Activated CD4-positive, alpha-beta memory T cell treated with anti-CD3 and anti-CD28 coated beads for 36 hours (primary cell): Measurements from ENCODE around the gene FGGY. TPM values are rescaled to one million over a fixed set of nuclear protein-coding genes. Genes with fewer than 3 reads are reported as not detected.

Experiments used
- CTCF ChIA-PET: fragments of 350-600 bp; sonication (Branson Sonifier 250); formaldehyde crosslinking; loops from one replicate; lab custom pipeline; 2021; ENCODE audit warnings: antibody characterized with exemption, inconsistent platforms; lab: Charles Lee
- POLR2A ChIA-PET: fragments of 350-600 bp; sonication (Branson Sonifier 250); formaldehyde crosslinking; loops from one replicate; lab custom pipeline; 2021; ENCODE audit warnings: antibody characterized with exemption; lab: Charles Lee
- DNase-seq: peaks from one replicate; pipeline ENCODE4 v3.0.0-alpha.2; 2020
- H3K27ac Mint-ChIP-seq: one replicate; pipeline ENCODE4 v1.8.0; 2021; ENCODE audit warnings: mixed read lengths
- H3K27me3 Mint-ChIP-seq: one replicate; pipeline ENCODE4 v1.8.0; 2021; ENCODE audit warnings: mixed read lengths
- H3K36me3 Mint-ChIP-seq: one replicate; pipeline ENCODE4 v1.8.0; 2021; ENCODE audit warnings: mixed read lengths
- H3K4me1 Mint-ChIP-seq: one replicate; pipeline ENCODE4 v1.8.0; 2021; ENCODE audit warnings: low read depth, mixed read lengths
- H3K4me3 Mint-ChIP-seq: one replicate; pipeline ENCODE4 v1.8.0; 2021; ENCODE audit warnings: mild to moderate bottlenecking, mixed read lengths
- H3K9me3 Mint-ChIP-seq: one replicate; pipeline ENCODE4 v1.8.0; 2021; ENCODE audit warnings: mixed read lengths
- intact Hi-C: fragments of 100-400 bp; cut with micrococcal nuclease; formaldehyde crosslinking; loops from one replicate; pipeline ENCODE4 v1.15.1; 2023
- total RNA-seq, 2 experiments: library from RNA; stranded (reverse); gene quantifications; one replicate each; pipeline ENCODE4 v1.2.3, GENCODE V29; 2021

FGGY gene
- total RNA-seq, 2 experiments from 2014 or later: 10.2 TPM

DNA sequence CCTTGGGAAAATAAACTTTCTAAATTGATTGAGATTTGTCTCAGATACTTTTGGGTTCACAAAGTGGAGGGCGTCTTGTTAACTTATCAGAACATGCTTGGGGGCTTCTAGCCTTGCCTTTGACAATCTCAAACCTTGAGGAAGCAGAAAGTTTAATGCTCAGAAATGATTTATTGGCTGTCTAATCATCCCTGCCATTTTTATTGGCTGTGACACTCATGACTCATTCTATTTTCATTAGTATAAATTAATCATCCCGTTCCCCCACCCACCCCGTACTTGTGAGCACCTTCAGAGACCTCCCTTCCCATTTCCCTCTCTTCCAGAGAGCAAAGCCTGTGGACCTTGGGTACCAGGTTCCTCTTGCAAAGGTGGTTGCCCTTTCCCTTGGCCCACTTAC lies 87.1 kb downstream of the FGGY start:
- intact Hi-C loops: no loop called here

DNA sequence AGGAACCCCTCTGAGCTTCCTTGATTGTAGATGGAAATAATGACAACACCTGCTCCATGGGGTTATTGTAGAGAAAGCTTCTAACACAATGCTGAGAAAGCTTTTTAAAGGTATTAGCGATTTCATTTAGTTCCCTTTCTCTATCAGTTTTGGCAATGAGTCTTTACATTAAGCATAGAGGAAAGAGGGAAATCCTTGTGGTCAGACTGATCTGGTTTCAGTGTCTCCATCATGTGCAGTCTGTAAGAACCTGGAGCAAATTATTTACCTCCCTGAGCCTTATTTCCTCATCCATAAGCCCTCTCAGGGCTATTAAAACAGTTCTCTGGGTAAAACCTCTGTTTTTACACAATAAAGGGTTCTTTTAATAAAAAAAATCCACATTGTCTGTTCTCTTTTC lies 87.5 kb downstream of the FGGY start:
- H3K4me3 Mint-ChIP-seq: no peak overlapping the region
- no peak for DNase-seq
- POLR2A ChIA-PET: no interaction called here
- intact Hi-C loops: no loop called here
- peaks cover 2% of the 10 kb centered on the region for H3K9me3 Mint-ChIP-seq
- H3K27me3 Mint-ChIP-seq: no peaks in the 10 kb centered on the region
- H3K27ac Mint-ChIP-seq: no peak overlapping the region
- no peaks in the 10 kb centered on the region for H3K4me1 Mint-ChIP-seq
- CTCF ChIA-PET: no interaction called here
- peaks cover 3% of the 10 kb centered on the region for H3K36me3 Mint-ChIP-seq

More for the DNA sequence above, 87.1 kb downstream of the FGGY start:
- no peak overlapping the region for H3K27ac Mint-ChIP-seq
- H3K4me3 Mint-ChIP-seq: no peak overlapping the region
- no peak for DNase-seq
- POLR2A ChIA-PET: no interaction called here
- CTCF ChIA-PET: no interaction called here
- H3K36me3 Mint-ChIP-seq: peaks cover 3% of the 10 kb centered on the region
- H3K9me3 Mint-ChIP-seq: peaks cover 2% of the 10 kb centered on the region
- no peaks in the 10 kb centered on the region for H3K27me3 Mint-ChIP-seq
- no peaks in the 10 kb centered on the region for H3K4me1 Mint-ChIP-seq

DNA sequence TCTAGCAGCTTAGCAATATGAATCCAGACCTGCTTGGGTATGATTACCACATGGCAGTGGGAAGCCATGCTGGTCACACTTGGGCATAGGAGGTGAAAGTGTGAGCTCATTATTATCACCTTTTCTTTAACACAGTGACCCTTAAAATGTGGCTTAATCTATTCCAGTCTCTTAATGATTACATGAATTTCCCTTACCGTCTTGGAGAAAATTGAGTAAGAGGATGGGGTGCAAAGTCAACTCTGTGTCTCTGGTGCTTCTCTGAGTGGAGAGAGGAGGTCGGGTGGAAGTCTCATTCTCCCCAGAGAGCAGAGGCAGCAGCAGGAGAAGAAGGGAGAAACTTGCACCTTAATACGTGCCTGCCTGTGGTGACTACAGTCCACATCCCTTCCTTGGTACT lies 91.3 kb downstream of the FGGY start:
- ChIA-PET CTCF (no interaction called here), POLR2A (no interaction called here)
- no peak overlapping the region for H3K4me3 Mint-ChIP-seq
- H3K27ac Mint-ChIP-seq: no peak overlapping the region
- no peak for DNase-seq
- peaks cover 2% of the 10 kb centered on the region for H3K4me1 Mint-ChIP-seq
- intact Hi-C loops: no loop called here
- H3K36me3 Mint-ChIP-seq: no peaks in the 10 kb centered on the region
- H3K9me3 Mint-ChIP-seq: no peaks in the 10 kb centered on the region
- no peaks in the 10 kb centered on the region for H3K27me3 Mint-ChIP-seq

DNA sequence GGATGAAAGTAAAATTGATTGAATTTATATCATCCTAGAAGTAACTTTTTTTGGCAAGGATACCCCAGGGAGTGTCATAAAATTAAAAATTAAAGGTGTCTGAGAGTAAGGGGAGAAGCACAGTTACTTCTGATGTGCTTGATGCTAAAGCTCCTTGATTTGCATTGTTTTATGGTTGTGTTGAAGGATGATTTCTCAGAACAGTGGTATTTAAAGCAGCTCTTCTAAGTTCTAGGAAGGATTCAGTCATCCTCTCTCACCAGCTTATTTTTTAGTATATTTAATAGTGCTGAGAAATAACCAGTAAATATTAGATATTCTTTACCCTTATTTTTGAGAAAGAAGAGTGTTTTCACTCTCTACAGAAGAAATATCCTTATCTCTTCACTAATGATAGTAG lies 93.0 kb downstream of the FGGY start:
- ChIA-PET POLR2A (no interaction called here), CTCF (no interaction called here)
- Mint-ChIP-seq H3K36me3 (no peaks in the 10 kb centered on the region), H3K27ac (no peak overlapping the region), H3K9me3 (no peaks in the 10 kb centered on the region), H3K27me3 (no peaks in the 10 kb centered on the region), H3K4me1 (peaks cover 2% of the 10 kb centered on the region), H3K4me3 (no peak overlapping the region)
- DNase-seq: no peak
- intact Hi-C loops: no loop called here

DNA sequence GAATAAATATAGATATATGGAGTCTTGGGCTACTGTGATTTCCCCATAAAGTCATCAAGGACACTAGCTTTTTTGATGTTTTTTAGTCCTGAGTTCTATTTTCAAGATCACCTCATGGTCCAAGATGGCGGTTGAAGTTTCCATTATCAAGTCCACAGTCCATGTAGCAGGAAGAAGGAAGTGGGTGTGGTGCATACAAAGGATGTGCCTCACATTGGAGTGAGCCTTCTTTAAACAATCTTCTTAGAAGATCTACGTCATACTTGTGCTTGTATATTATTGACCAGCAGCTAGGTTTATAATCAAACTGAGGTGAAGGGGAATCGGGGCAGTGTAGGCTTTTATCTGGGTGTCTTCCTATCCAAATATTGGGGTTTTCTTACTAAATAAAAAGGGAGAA lies 93.4 kb downstream of the FGGY start:
- intact Hi-C loops: no loop called here
- DNase-seq: no peak
- H3K4me3 Mint-ChIP-seq: no peak overlapping the region
- POLR2A ChIA-PET: no interaction called here
- no peaks in the 10 kb centered on the region for H3K36me3 Mint-ChIP-seq
- CTCF ChIA-PET: no interaction called here
- H3K9me3 Mint-ChIP-seq: no peaks in the 10 kb centered on the region
- peaks cover 2% of the 10 kb centered on the region for H3K4me1 Mint-ChIP-seq
- H3K27me3 Mint-ChIP-seq: no peaks in the 10 kb centered on the region
- H3K27ac Mint-ChIP-seq: no peak overlapping the region

DNA sequence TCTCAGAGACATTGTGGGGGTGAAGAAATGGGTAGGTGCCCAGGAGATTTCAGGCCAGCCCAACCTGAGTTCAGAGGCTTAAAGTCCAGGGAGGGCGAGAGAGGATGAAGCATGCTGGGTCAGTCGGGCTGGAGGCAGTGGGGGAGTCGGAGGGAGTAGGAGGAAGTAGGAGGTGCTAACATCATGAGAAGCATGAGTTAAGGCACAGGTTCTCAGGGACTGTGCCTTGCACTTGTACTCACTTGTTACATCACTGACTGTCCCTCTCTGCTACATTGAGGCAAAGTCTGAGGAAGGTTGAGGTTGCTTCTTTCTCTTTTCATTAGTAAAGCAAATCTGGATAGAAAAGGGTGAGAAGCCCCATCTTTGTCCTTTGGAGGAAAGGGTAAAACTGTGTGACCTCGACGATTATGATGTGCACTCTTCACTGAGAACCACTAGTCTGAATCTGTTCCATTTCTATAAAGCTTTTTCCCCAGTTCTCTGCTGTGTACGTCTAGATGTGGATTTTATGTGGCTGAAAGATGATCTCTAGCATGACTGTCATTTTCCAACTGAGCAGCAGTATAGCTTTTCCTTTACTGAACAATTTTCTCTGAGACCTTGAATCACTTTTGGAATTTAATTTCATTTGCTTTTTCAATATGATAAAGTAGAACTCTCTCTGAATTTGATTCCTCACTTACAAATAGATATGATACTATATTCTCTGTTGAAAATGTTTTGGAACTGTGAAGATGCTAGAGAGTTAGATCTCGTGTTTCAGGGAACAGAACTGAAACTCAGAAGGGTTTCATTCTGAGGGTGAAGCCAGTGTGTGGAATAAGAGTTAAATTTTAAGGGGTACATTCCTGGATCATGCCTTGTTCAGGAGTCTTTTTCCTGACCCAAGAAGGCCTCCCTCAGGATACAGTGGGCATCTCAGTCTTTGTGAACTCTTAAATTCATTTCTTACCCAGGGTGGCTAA lies 94.6 kb downstream of the FGGY start:
- ChIA-PET CTCF (no interaction called here), POLR2A (no interaction called here)
- Mint-ChIP-seq H3K4me1 (peaks cover 2% of the 10 kb centered on the region), H3K27me3 (no peaks in the 10 kb centered on the region), H3K9me3 (no peaks in the 10 kb centered on the region), H3K27ac (no peak overlapping the region), H3K36me3 (no peaks in the 10 kb centered on the region), H3K4me3 (no peak overlapping the region)
- no peak for DNase-seq
- intact Hi-C loops: no loop called here

DNA sequence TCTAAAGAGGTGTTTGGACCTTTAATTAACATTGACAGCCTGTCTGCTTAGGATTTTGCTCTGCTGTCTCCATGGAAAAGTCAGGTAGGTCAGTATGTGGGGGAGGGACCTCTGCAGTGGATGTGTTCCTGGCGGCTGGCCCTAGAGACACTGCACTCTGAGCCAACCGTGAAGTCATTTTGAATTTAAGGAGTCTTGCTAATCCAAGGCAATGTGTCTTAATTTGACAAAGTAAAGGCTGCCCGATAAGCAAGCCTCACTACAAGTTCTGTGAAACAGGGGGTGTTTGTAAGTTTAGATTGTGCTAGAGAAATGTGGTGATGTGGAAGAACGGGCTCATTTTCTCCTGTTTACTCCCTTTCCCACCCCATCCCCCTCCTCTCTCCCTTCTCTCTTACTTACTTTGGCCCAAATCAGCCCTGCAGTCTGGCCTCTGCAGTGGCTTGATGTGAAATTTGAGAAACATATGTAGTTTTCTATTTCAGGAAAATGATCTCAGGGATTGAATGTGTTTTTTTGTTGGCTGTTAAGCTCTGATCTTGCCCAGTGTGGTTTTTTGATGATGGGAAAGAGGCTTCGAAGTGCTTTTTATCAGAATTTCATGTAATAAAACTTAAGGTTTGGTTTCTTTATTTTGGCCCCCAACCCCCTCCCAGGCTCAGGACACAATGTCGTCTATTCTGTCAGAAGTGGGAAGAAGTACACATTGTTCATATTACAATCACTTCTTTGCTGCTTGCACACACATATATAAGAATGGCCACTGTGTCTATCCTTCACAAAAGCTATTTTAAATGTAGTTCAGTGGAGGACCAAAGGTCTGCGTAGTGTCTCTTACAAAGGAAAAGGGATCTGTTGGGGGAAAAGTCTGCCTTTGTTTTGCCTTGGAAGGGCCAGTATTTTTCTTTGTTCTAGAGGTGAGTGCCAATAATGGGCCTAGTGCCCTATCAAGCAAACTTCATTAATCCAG lies 96.6 kb downstream of the FGGY start:
- Mint-ChIP-seq H3K27me3 (no peaks in the 10 kb centered on the region), H3K9me3 (no peaks in the 10 kb centered on the region), H3K27ac (no peak overlapping the region), H3K36me3 (no peaks in the 10 kb centered on the region), H3K4me1 (peaks cover 2% of the 10 kb centered on the region), H3K4me3 (no peak overlapping the region)
- CTCF ChIA-PET: no interaction called here
- intact Hi-C loops: no loop called here
- no peak for DNase-seq
- POLR2A ChIA-PET: no interaction called here

DNA sequence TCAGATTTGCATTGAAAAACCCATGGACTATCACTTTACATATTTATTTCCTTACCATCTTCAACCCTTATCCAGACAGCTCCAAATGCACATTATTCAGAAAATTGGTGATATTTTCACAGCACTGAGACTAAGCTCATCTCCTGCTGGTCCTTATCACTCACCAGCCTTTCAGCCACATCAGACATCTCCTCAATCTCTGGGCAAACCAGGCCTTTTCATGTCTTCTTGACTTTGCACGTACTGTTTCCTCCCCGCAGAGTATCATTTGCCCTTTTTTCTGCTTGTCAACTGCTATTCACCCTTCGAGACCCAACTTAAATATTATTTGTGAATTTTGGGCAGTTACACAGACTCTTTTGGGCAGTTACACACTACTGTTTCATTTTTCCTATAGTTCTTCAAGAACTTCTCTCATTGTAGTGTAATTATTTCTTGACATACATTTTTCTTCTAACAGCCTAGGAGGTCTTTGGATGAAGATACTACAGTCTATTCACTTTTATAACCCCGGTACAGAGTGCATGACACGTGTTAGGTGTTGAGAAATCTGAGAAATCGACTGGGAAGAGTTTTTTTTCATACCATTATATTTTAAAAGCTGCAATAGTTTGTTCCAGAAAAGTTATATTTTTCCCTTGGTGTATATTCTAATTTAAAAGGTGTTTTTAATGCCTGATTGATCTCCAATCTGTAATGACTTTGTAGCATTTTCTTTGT lies 98.0 kb downstream of the FGGY start:
- intact Hi-C loops: no loop called here
- ChIA-PET CTCF (no interaction called here), POLR2A (no interaction called here)

DNA sequence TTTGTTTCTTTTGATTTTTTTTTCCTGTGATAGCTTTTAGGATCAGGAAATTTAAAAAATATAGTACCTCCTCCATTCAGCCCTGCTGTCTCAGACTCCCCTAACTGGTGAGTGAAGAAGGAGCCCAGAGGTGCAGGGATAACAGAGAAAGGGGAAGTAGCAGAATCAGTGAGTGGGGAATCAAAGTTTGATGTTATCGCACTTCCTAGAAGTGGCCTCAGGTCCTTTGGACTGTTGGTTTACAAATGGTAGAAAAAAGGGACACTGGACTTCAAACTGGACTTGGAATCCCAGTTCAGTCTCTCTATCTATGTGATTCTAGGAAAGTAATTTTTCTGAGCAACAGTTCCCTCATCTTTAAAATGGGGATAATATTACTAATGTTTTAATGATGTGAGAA lies 99.5 kb downstream of the FGGY start:
- ChIA-PET POLR2A (no interaction called here), CTCF (no interaction called here)
- H3K4me3 Mint-ChIP-seq: no peak overlapping the region
- no peak for DNase-seq
- H3K4me1 Mint-ChIP-seq: peaks cover 2% of the 10 kb centered on the region
- H3K27me3 Mint-ChIP-seq: no peaks in the 10 kb centered on the region
- no peaks in the 10 kb centered on the region for H3K36me3 Mint-ChIP-seq
- no peak overlapping the region for H3K27ac Mint-ChIP-seq
- no peaks in the 10 kb centered on the region for H3K9me3 Mint-ChIP-seq
- intact Hi-C loops: no loop called here

More for the DNA sequence above, 98.0 kb downstream of the FGGY start:
- Mint-ChIP-seq H3K36me3 (no peaks in the 10 kb centered on the region), H3K9me3 (no peaks in the 10 kb centered on the region), H3K27me3 (no peaks in the 10 kb centered on the region), H3K4me1 (peaks cover 2% of the 10 kb centered on the region), H3K27ac (no peak overlapping the region), H3K4me3 (no peak overlapping the region)
- no peak for DNase-seq

DNA sequence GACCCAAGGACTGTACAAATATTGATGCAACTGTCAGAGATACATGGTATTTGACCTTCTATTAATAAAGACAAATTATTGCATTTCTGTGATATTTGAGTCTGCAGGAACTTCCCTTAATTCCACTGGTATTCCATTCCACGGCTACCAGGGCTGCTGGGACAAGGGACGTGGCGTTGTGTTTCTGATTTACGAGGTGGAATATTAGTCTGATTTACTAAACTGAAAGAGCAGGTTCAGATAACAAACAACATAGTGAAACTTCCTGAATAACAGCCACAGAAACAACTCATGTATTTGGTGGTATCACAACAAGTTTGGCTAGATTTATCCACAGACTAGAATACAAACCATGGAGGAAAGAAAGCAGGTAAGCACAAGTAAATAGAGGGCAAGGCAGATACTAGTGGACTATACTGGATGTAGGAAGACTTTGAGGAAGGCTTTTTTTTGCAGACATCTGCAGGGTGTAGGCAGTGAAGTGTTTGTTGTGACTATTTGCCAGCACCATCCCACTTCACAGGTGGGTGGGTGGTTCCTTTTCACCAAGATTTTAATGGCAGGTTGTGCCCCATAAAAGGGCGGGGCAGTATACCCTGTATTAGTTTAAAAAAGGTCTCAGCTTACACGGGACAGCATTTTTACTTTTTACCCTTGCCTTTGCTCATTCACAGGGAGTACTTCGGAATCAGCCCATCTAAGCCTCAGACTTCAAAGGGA lies 100.4 kb downstream of the FGGY start:
- POLR2A ChIA-PET: interaction anchor here (0.6 kb wide), 1 partner anchor 333 kb away, joined by 3 read pairs; no protein-coding TSS in a partner anchor
- no peak for DNase-seq
- Mint-ChIP-seq H3K9me3 (no peaks in the 10 kb centered on the region), H3K4me3 (no peak overlapping the region), H3K27ac (no peak overlapping the region), H3K36me3 (no peaks in the 10 kb centered on the region), H3K27me3 (no peaks in the 10 kb centered on the region), H3K4me1 (no peaks in the 10 kb centered on the region)
- intact Hi-C loops: no loop called here
- CTCF ChIA-PET: no interaction called here

DNA sequence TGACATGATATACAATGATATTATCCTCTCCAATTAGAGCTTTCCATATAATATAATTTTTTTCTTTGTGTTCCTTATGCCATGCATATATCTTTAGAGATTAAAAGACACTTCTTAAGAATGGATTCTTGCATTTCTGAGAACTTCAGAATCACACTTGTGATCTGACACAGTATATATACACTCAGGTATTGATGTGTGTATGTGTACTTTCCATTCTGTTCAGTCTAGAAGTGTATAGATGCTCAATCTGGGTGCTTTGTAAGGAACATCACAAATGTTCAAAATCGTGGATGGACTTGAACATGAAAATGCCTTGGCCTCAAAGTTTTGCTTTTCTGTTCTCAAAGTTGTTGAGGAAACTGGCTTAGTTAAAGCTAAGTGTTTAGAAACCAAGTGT lies 102.7 kb downstream of the FGGY start:
- intact Hi-C loops: no loop called here
- Mint-ChIP-seq H3K27ac (no peak overlapping the region), H3K36me3 (no peaks in the 10 kb centered on the region), H3K4me1 (no peaks in the 10 kb centered on the region), H3K27me3 (no peaks in the 10 kb centered on the region), H3K4me3 (no peak overlapping the region), H3K9me3 (no peaks in the 10 kb centered on the region)
- ChIA-PET POLR2A (no interaction called here), CTCF (no interaction called here)
- no peak for DNase-seq
